Measurements from ENCODE around the gene GYPB. TPM values are rescaled to one million over a fixed set of nuclear protein-coding genes. Genes with fewer than 3 reads are reported as not detected.
"Not testable (repeated sequence)": the region's sequence is repeated elsewhere in the genome, so short reads cannot be mapped to it uniquely, and the experiment has no call there.

GYPB gene
- total and polyA plus RNA-seq, 3 experiments from 2014 or later: not detected

GRCh38 chr4:144005558-144005953 is 13.6 kb downstream of the GYPB start:
- CTCF ChIA-PET; H3K9me3 ChIP-seq (ENCODE audit: low read length); H3K4me3 Mint-ChIP-seq; H3K4me3 ChIP-seq (ENCODE audit: low read length); H3K9me3 Mint-ChIP-seq; H3K27me3 ChIP-seq (ENCODE audit: insufficient read depth, low read length, poor library complexity, severe bottlenecking); H3K4me1 ChIP-seq (ENCODE audit: insufficient read depth, low read length); H3K36me3 ChIP-seq (ENCODE audit: insufficient read depth, low read length); H3K27ac ChIP-seq (ENCODE audit: low read depth, low read length); DNase-seq; H3K36me3 Mint-ChIP-seq; H3K4me1 Mint-ChIP-seq; POLR2A ChIA-PET; H3K27ac Mint-ChIP-seq; H3K27me3 Mint-ChIP-seq: not testable (repeated sequence)

GRCh38 chr4:144004868-144005557 is 14.2 kb downstream of the GYPB start:
- H3K4me3 ChIP-seq (ENCODE audit: low read length); CTCF ChIA-PET; DNase-seq; H3K9me3 Mint-ChIP-seq; H3K36me3 ChIP-seq (ENCODE audit: insufficient read depth, low read length); POLR2A ChIA-PET; H3K9me3 ChIP-seq (ENCODE audit: low read length); H3K4me1 ChIP-seq (ENCODE audit: insufficient read depth, low read length); H3K27ac ChIP-seq (ENCODE audit: low read depth, low read length); H3K36me3 Mint-ChIP-seq; H3K4me1 Mint-ChIP-seq; H3K27ac Mint-ChIP-seq; H3K27me3 Mint-ChIP-seq; H3K27me3 ChIP-seq (ENCODE audit: insufficient read depth, low read length, poor library complexity, severe bottlenecking); H3K4me3 Mint-ChIP-seq: not testable (repeated sequence)

GRCh38 chr4:144003890-144004265 is 15.3 kb downstream of the GYPB start:
- H3K9me3 Mint-ChIP-seq; H3K4me3 ChIP-seq (ENCODE audit: low read length); H3K36me3 ChIP-seq (ENCODE audit: insufficient read depth, low read length); H3K27ac ChIP-seq (ENCODE audit: low read depth, low read length); H3K4me1 Mint-ChIP-seq; DNase-seq; POLR2A ChIA-PET; H3K36me3 Mint-ChIP-seq; H3K27ac Mint-ChIP-seq; H3K27me3 Mint-ChIP-seq; H3K27me3 ChIP-seq (ENCODE audit: insufficient read depth, low read length, poor library complexity, severe bottlenecking); H3K4me1 ChIP-seq (ENCODE audit: insufficient read depth, low read length); H3K9me3 ChIP-seq (ENCODE audit: low read length); CTCF ChIA-PET; H3K4me3 Mint-ChIP-seq: not testable (repeated sequence)

GRCh38 chr4:144003205-144003889 is 15.8 kb downstream of the GYPB start:
- DNase-seq; H3K4me3 Mint-ChIP-seq; H3K4me1 ChIP-seq (ENCODE audit: insufficient read depth, low read length); POLR2A ChIA-PET; H3K27ac ChIP-seq (ENCODE audit: low read depth, low read length); H3K9me3 Mint-ChIP-seq; H3K9me3 ChIP-seq (ENCODE audit: low read length); H3K4me3 ChIP-seq (ENCODE audit: low read length); H3K4me1 Mint-ChIP-seq; H3K27me3 Mint-ChIP-seq; H3K36me3 Mint-ChIP-seq; H3K27me3 ChIP-seq (ENCODE audit: insufficient read depth, low read length, poor library complexity, severe bottlenecking); H3K36me3 ChIP-seq (ENCODE audit: insufficient read depth, low read length); CTCF ChIA-PET; H3K27ac Mint-ChIP-seq: not testable (repeated sequence)

GRCh38 chr4:144000331-144000995 is 18.7 kb downstream of the GYPB start:
- CTCF ChIA-PET; H3K27me3 ChIP-seq (ENCODE audit: insufficient read depth, low read length, poor library complexity, severe bottlenecking); H3K9me3 ChIP-seq (ENCODE audit: low read length); H3K9me3 Mint-ChIP-seq; POLR2A ChIA-PET; H3K27ac ChIP-seq (ENCODE audit: low read depth, low read length); H3K4me1 Mint-ChIP-seq; H3K36me3 Mint-ChIP-seq; H3K36me3 ChIP-seq (ENCODE audit: insufficient read depth, low read length); H3K4me3 Mint-ChIP-seq; H3K27me3 Mint-ChIP-seq; H3K27ac Mint-ChIP-seq; H3K4me1 ChIP-seq (ENCODE audit: insufficient read depth, low read length); DNase-seq; H3K4me3 ChIP-seq (ENCODE audit: low read length): not testable (repeated sequence)

- H3K9me3 ChIP-seq (ENCODE audit: low read length); H3K36me3 ChIP-seq (ENCODE audit: insufficient read depth, low read length); H3K27me3 Mint-ChIP-seq; H3K9me3 Mint-ChIP-seq; H3K27me3 ChIP-seq (ENCODE audit: insufficient read depth, low read length, poor library complexity, severe bottlenecking); DNase-seq; H3K4me3 ChIP-seq (ENCODE audit: low read length); CTCF ChIA-PET; H3K27ac ChIP-seq (ENCODE audit: low read depth, low read length); POLR2A ChIA-PET; H3K4me1 Mint-ChIP-seq; H3K27ac Mint-ChIP-seq; H3K36me3 Mint-ChIP-seq; H3K4me1 ChIP-seq (ENCODE audit: insufficient read depth, low read length); H3K4me3 Mint-ChIP-seq: not testable (repeated sequence)
Observed at GRCh38 chr4:143996193-143996592, 23.0 kb downstream of the GYPB start.

- H3K36me3 ChIP-seq (ENCODE audit: insufficient read depth, low read length); CTCF ChIA-PET; H3K27ac Mint-ChIP-seq; H3K4me1 Mint-ChIP-seq; H3K9me3 Mint-ChIP-seq; H3K4me3 ChIP-seq (ENCODE audit: low read length); H3K4me1 ChIP-seq (ENCODE audit: insufficient read depth, low read length); H3K27ac ChIP-seq (ENCODE audit: low read depth, low read length); H3K27me3 Mint-ChIP-seq; H3K4me3 Mint-ChIP-seq; POLR2A ChIA-PET; H3K9me3 ChIP-seq (ENCODE audit: low read length); DNase-seq; H3K27me3 ChIP-seq (ENCODE audit: insufficient read depth, low read length, poor library complexity, severe bottlenecking); H3K36me3 Mint-ChIP-seq: not testable (repeated sequence)
Observed at GRCh38 chr4:143991761-143992160, 27.4 kb downstream of the GYPB start.

- DNase-seq; H3K27ac Mint-ChIP-seq; POLR2A ChIA-PET; H3K27me3 ChIP-seq (ENCODE audit: insufficient read depth, low read length, poor library complexity, severe bottlenecking); H3K4me1 Mint-ChIP-seq; H3K27ac ChIP-seq (ENCODE audit: low read depth, low read length); H3K4me3 Mint-ChIP-seq; CTCF ChIA-PET; H3K9me3 Mint-ChIP-seq; H3K4me1 ChIP-seq (ENCODE audit: insufficient read depth, low read length); H3K27me3 Mint-ChIP-seq; H3K36me3 Mint-ChIP-seq; H3K36me3 ChIP-seq (ENCODE audit: insufficient read depth, low read length); H3K4me3 ChIP-seq (ENCODE audit: low read length); H3K9me3 ChIP-seq (ENCODE audit: low read length): not testable (repeated sequence)
Observed at GRCh38 chr4:143990717-143991116, 28.5 kb downstream of the GYPB start.
